NCI-H2107 (cell line): ENCODE results near the gene TTC7B.

Experiments
- DNase-seq: peaks from one replicate; lab custom pipeline; 2025; lab: John Stamatoyannopoulos, UW

Gene TTC7B

GRCh38 chr14:90489306-90489705, 326.9 kb downstream of the TTC7B start:
- DNase-seq = no peak

GRCh38 chr14:90488256-90488655, 328.0 kb downstream of the TTC7B start:
- no peak for DNase-seq

GRCh38 chr14:90487462-90487861, 328.8 kb downstream of the TTC7B start:
- no peak for DNase-seq

- peak; percentile 63 for DNase-seq
Measured at GRCh38 chr14:90487031-90487430, 329.2 kb downstream of the TTC7B start.

GRCh38 chr14:90484291-90484690, 331.9 kb downstream of the TTC7B start:
- DNase-seq = no peak

- DNase-seq = peak; percentile 88
Measured at GRCh38 chr14:90483571-90483974, 332.7 kb downstream of the TTC7B start.

GRCh38 chr14:90483117-90483516, 333.1 kb downstream of the TTC7B start:
- DNase-seq = no peak

- no peak for DNase-seq
Measured at GRCh38 chr14:90475298-90475697, 340.9 kb downstream of the TTC7B start.
